ENCODE measurements around the gene NOBOX. TPM values are rescaled to one million over a fixed set of nuclear protein-coding genes. Genes with fewer than 3 reads are reported as not detected.

The NOBOX gene
- polyA plus RNA-seq (2013, experiment 1 of 2): not detected
- not detected for polyA plus RNA-seq (2013, experiment 2 of 2)

DNA sequence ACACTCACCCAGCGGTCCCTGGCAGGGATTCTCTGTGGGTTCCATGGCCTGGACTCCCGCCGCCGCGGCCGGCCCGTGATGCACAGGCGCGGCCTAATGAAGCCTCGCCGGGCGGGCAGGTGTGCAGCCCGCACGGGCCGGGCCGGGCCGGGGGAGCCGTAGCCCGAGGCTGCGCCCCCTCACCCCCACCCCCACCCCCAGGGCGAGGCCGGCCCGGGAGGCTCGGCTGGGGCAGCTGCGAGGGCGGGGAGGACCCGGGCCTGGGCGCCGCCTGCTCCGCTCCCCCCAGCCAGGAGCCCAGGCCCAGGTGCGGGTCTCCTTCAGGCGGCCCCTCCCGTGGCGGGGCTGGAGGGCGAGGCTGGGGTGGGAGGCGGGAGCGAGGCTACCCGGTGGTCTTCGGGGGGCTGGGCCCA is at the start of gene NOBOX:
TSS of gene NOBOX (minus strand) at position 45 of the 413 bp plus-strand sequence.
- Histone ChIP-seq H3K9ac (ENCODE audit: low read depth, low read length, poor library complexity) (no peak within 1 kb of the TSS), H2BK120ac (ENCODE audit: low read depth, low read length) (no peak within 1 kb of the TSS), H3K4me1 (ENCODE audit: control insufficient read depth in 2 of 2, insufficient read depth in 1 of 2, low read depth in 1 of 2, low read length in 2 of 2) (peaks cover 0 to 3% of the 10 kb centered on the region in 2 donors), H3K27ac (replicated peaks; ENCODE audit: low read length) (no peak within 1 kb of the TSS), H3K23ac (ENCODE audit: low read depth, low read length, poor library complexity) (no peak within 1 kb of the TSS), H2BK12ac (ENCODE audit: low read length) (no peak within 1 kb of the TSS), H3K4ac (ENCODE audit: low read length) (no peak within 1 kb of the TSS), H2BK5ac (ENCODE audit: low read length) (no peak within 1 kb of the TSS), H3K18ac (ENCODE audit: low read length) (no peak within 1 kb of the TSS), H2BK15ac (ENCODE audit: low read length) (no peak within 1 kb of the TSS), H2AFZ (ENCODE audit: low read length) (no peak within 1 kb of the TSS), H4K8ac (ENCODE audit: low read depth, low read length) (no peak within 1 kb of the TSS), H3K4me2 (ENCODE audit: insufficient read depth, low read length, poor library complexity, severe bottlenecking) (no peak within 1 kb of the TSS), H3K14ac (ENCODE audit: low read length) (no peak within 1 kb of the TSS), H3K9me3 (replicated peaks in 1 of 2; ENCODE audit: control insufficient read depth in 2 of 2, insufficient read depth in 1 of 2, low read depth in 1 of 2, low read length in 2 of 2) (no peaks in the 10 kb centered on the region), H3K79me1 (ENCODE audit: low read depth, low read length) (no peaks in the 10 kb centered on the region), H3K4me3 (ENCODE audit: low read length in 2 of 2) (no peak within 1 kb of the TSS), H3K36me3 (replicated peaks in 1 of 2; ENCODE audit: control insufficient read depth in 2 of 2, insufficient read depth in 2 of 2, low read length in 2 of 2) (no peaks in the 10 kb centered on the region), H4K91ac (ENCODE audit: low read depth, low read length, poor library complexity) (no peak within 1 kb of the TSS), H2AK5ac (ENCODE audit: low read depth, low read length) (no peak within 1 kb of the TSS), H3K27me3 (ENCODE audit: control insufficient read depth in 3 of 3, insufficient read depth in 3 of 3, low read depth in 1 of 3, low read length in 3 of 3) (no peaks in the 10 kb centered on the region)
- DNase-seq (ENCODE audit: low spot score): no peak
- no CpG with 5 or more reads among the region's 39 CpGs for WGBS, 2 donors (ENCODE audit: extremely low coverage in 2 of 2, insufficient read length in 2 of 2, insufficient replicate concordance in 1 of 2)

DNA sequence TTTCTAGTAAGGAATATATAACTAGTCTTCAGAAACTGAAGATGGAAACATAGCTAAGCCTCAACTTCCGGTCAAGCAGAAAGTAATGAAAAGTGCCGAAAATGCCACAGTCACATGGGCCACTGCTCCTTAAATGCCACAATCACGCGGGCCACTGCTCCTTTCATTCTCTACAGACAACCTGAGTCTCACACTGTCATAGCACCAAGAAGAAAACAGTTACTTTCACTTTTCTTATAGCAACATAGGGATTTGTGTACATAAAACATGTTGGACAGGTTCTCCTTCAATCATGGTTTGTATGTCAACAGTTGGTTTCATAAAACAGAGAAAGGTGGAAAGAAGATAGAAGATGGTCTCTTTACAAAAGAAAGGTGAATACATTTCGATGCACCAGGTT is 48.6 kb upstream of the NOBOX start:
- H3K18ac ChIP-seq (ENCODE audit: low read length): no peak overlapping the region
- H3K79me1 ChIP-seq (ENCODE audit: low read depth, low read length): no peaks in the 10 kb centered on the region
- no CpG with 5 or more reads among the region's 5 CpGs for WGBS, 2 donors (ENCODE audit: extremely low coverage in 2 of 2, insufficient read length in 2 of 2, insufficient replicate concordance in 1 of 2)

GRCh38 chr7:144445590-144445989 is 42.1 kb upstream of the NOBOX start:
- Histone ChIP-seq H4K8ac (ENCODE audit: low read depth, low read length) (no peak overlapping the region), H2BK5ac (ENCODE audit: low read length) (no peak overlapping the region), H2AK5ac (ENCODE audit: low read depth, low read length) (no peak overlapping the region), H3K36me3 (replicated peaks in 1 of 2; ENCODE audit: control insufficient read depth in 2 of 2, insufficient read depth in 2 of 2, low read length in 2 of 2) (no peaks in the 10 kb centered on the region), H4K91ac (ENCODE audit: low read depth, low read length, poor library complexity) (no peak overlapping the region), H2BK12ac (ENCODE audit: low read length) (no peak overlapping the region), H3K14ac (ENCODE audit: low read length) (no peak overlapping the region), H3K9ac (ENCODE audit: low read depth, low read length, poor library complexity) (no peak overlapping the region), H2BK15ac (ENCODE audit: low read length) (no peak overlapping the region), H3K27me3 (ENCODE audit: control insufficient read depth in 3 of 3, insufficient read depth in 3 of 3, low read depth in 1 of 3, low read length in 3 of 3) (no peaks in the 10 kb centered on the region), H3K27ac (replicated peaks; ENCODE audit: low read length) (no peak overlapping the region), H3K4ac (ENCODE audit: low read length) (no peak overlapping the region), H3K79me1 (ENCODE audit: low read depth, low read length) (no peaks in the 10 kb centered on the region), H3K4me3 (ENCODE audit: low read length in 2 of 2) (no peak overlapping the region), H3K9me3 (replicated peaks in 1 of 2; ENCODE audit: control insufficient read depth in 2 of 2, insufficient read depth in 1 of 2, low read depth in 1 of 2, low read length in 2 of 2) (no peaks in the 10 kb centered on the region), H2BK120ac (ENCODE audit: low read depth, low read length) (no peak overlapping the region), H3K23ac (ENCODE audit: low read depth, low read length, poor library complexity) (no peak overlapping the region), H3K4me2 (ENCODE audit: insufficient read depth, low read length, poor library complexity, severe bottlenecking) (no peak overlapping the region), H2AFZ (ENCODE audit: low read length) (no peak overlapping the region), H3K18ac (ENCODE audit: low read length) (no peak overlapping the region), H3K4me1 (ENCODE audit: control insufficient read depth in 2 of 2, insufficient read depth in 1 of 2, low read depth in 1 of 2, low read length in 2 of 2) (no peaks in the 10 kb centered on the region)
- WGBS, 2 donors (ENCODE audit: extremely low coverage in 2 of 2, insufficient read length in 2 of 2, insufficient replicate concordance in 1 of 2): no CpG with 5 or more reads among the region's 1 CpG
- no peak for DNase-seq (ENCODE audit: low spot score)

More for the DNA sequence above, 48.6 kb upstream of the NOBOX start:
- H4K91ac ChIP-seq (ENCODE audit: low read depth, low read length, poor library complexity): no peak overlapping the region
- no peak overlapping the region for H2AFZ ChIP-seq (ENCODE audit: low read length)
- no peak overlapping the region for H3K23ac ChIP-seq (ENCODE audit: low read depth, low read length, poor library complexity)
- no peak overlapping the region for H2AK5ac ChIP-seq (ENCODE audit: low read depth, low read length)
- H3K4me2 ChIP-seq (ENCODE audit: insufficient read depth, low read length, poor library complexity, severe bottlenecking): no peak overlapping the region
- H3K27ac ChIP-seq (replicated peaks; ENCODE audit: low read length): no peak overlapping the region
- no peak overlapping the region for H2BK120ac ChIP-seq (ENCODE audit: low read depth, low read length)
- no peak overlapping the region for H2BK15ac ChIP-seq (ENCODE audit: low read length)
- H3K9ac ChIP-seq (ENCODE audit: low read depth, low read length, poor library complexity): no peak overlapping the region
- no peaks in the 10 kb centered on the region for H3K4me1 ChIP-seq (ENCODE audit: control insufficient read depth in 2 of 2, insufficient read depth in 1 of 2, low read depth in 1 of 2, low read length in 2 of 2)
- no peak overlapping the region for H4K8ac ChIP-seq (ENCODE audit: low read depth, low read length)
- H3K36me3 ChIP-seq (replicated peaks in 1 of 2; ENCODE audit: control insufficient read depth in 2 of 2, insufficient read depth in 2 of 2, low read length in 2 of 2): no peaks in the 10 kb centered on the region
- H3K9me3 ChIP-seq (replicated peaks in 1 of 2; ENCODE audit: control insufficient read depth in 2 of 2, insufficient read depth in 1 of 2, low read depth in 1 of 2, low read length in 2 of 2): peaks cover 0 to 4% of the 10 kb centered on the region in 2 donors
- H3K27me3 ChIP-seq (ENCODE audit: control insufficient read depth in 3 of 3, insufficient read depth in 3 of 3, low read depth in 1 of 3, low read length in 3 of 3): no peaks in the 10 kb centered on the region
- DNase-seq (ENCODE audit: low spot score): no peak
- no peak overlapping the region for H2BK5ac ChIP-seq (ENCODE audit: low read length)
- no peak overlapping the region for H2BK12ac ChIP-seq (ENCODE audit: low read length)
- H3K4ac ChIP-seq (ENCODE audit: low read length): no peak overlapping the region
- H3K4me3 ChIP-seq (ENCODE audit: low read length in 2 of 2): no peak overlapping the region
- no peak overlapping the region for H3K14ac ChIP-seq (ENCODE audit: low read length)

GRCh38 chr7:144439717-144440205 is 36.3 kb upstream of the NOBOX start:
- no peak overlapping the region for H3K14ac ChIP-seq (ENCODE audit: low read length)
- H4K8ac ChIP-seq (ENCODE audit: low read depth, low read length): no peak overlapping the region
- H3K9me3 ChIP-seq (replicated peaks in 1 of 2; ENCODE audit: control insufficient read depth in 2 of 2, insufficient read depth in 1 of 2, low read depth in 1 of 2, low read length in 2 of 2): no peaks in the 10 kb centered on the region
- no peak overlapping the region for H2AK5ac ChIP-seq (ENCODE audit: low read depth, low read length)
- no peak overlapping the region for H3K9ac ChIP-seq (ENCODE audit: low read depth, low read length, poor library complexity)
- no peak overlapping the region for H2BK15ac ChIP-seq (ENCODE audit: low read length)
- H3K79me1 ChIP-seq (ENCODE audit: low read depth, low read length): no peaks in the 10 kb centered on the region
- no CpG with 5 or more reads among the region's 5 CpGs for WGBS, 2 donors (ENCODE audit: extremely low coverage in 2 of 2, insufficient read length in 2 of 2, insufficient replicate concordance in 1 of 2)
- no peak overlapping the region for H3K4me3 ChIP-seq (ENCODE audit: low read length in 2 of 2)
- H3K18ac ChIP-seq (ENCODE audit: low read length): no peak overlapping the region
- no peak overlapping the region for H2BK12ac ChIP-seq (ENCODE audit: low read length)
- H2BK5ac ChIP-seq (ENCODE audit: low read length): no peak overlapping the region
- no peak for DNase-seq (ENCODE audit: low spot score)
- no peak overlapping the region for H3K27ac ChIP-seq (replicated peaks; ENCODE audit: low read length)
- H2AFZ ChIP-seq (ENCODE audit: low read length): no peak overlapping the region
- no peaks in the 10 kb centered on the region for H3K36me3 ChIP-seq (replicated peaks in 1 of 2; ENCODE audit: control insufficient read depth in 2 of 2, insufficient read depth in 2 of 2, low read length in 2 of 2)
- no peak overlapping the region for H2BK120ac ChIP-seq (ENCODE audit: low read depth, low read length)
- no peak overlapping the region for H3K4me2 ChIP-seq (ENCODE audit: insufficient read depth, low read length, poor library complexity, severe bottlenecking)
- H3K23ac ChIP-seq (ENCODE audit: low read depth, low read length, poor library complexity): no peak overlapping the region
- no peak overlapping the region for H3K4ac ChIP-seq (ENCODE audit: low read length)
- H4K91ac ChIP-seq (ENCODE audit: low read depth, low read length, poor library complexity): no peak overlapping the region
- H3K4me1 ChIP-seq (ENCODE audit: control insufficient read depth in 2 of 2, insufficient read depth in 1 of 2, low read depth in 1 of 2, low read length in 2 of 2): no peaks in the 10 kb centered on the region
- H3K27me3 ChIP-seq (ENCODE audit: control insufficient read depth in 3 of 3, insufficient read depth in 3 of 3, low read depth in 1 of 3, low read length in 3 of 3): no peaks in the 10 kb centered on the region
